Liver (tissue), 9 donors: ENCODE results near the gene RHOG. TPM values are rescaled to one million over a fixed set of nuclear protein-coding genes. Genes with fewer than 3 reads are reported as not detected.

Experiments
- DNase-seq: peaks from one replicate; pipeline ENCODE4 v3.0.0-alpha.2; 2017; ENCODE audit warnings: low spot score
- H3K27ac ChIP-seq, 2 donors: one replicate each; pipeline ENCODE4 v1.7.0; 2013; ENCODE audit warnings: inconsistent platforms in 2 of 2, low read length in 2 of 2, control low read depth in 1 of 2, low read depth in 1 of 2, mild to moderate bottlenecking in 1 of 2
- H3K27me3 ChIP-seq, 4 donors: one replicate each; pipeline versions ENCODE4 v1.6.1 to v1.7.0; 2013; ENCODE audit warnings: low read length in 3 of 4, inconsistent platforms in 1 of 4, mild to moderate bottlenecking in 1 of 4, moderate library complexity in 1 of 4; ENCODE audit not compliant: control insufficient read depth in 4 of 4, insufficient read depth in 4 of 4
- H3K36me3 ChIP-seq, 4 donors: one replicate each; pipeline versions ENCODE4 v1.6.1 to v1.7.0; 2013; ENCODE audit warnings: low read length in 3 of 4, mild to moderate bottlenecking in 3 of 4, low read depth in 1 of 4, moderate library complexity in 1 of 4; ENCODE audit not compliant: control insufficient read depth in 4 of 4, insufficient read depth in 3 of 4
- H3K4me1 ChIP-seq, 4 donors: one replicate each; pipeline versions ENCODE4 v1.6.1 to v1.7.0; 2013; ENCODE audit warnings: low read length in 3 of 4, mild to moderate bottlenecking in 3 of 4, moderate library complexity in 1 of 4; ENCODE audit not compliant: control insufficient read depth in 4 of 4, insufficient read depth in 4 of 4
- H3K4me3 ChIP-seq, 3 donors: one replicate each; pipeline versions ENCODE4 v1.6.1 to v1.7.0; 2013; ENCODE audit warnings: low read length in 3 of 3, control low read depth in 1 of 3, low read depth in 1 of 3, mild to moderate bottlenecking in 1 of 3
- H3K9ac ChIP-seq, 2 donors: one replicate each; pipeline ENCODE4 v1.7.0; 2013; ENCODE audit warnings: low read length in 2 of 2, mild to moderate bottlenecking in 2 of 2, moderate library complexity in 2 of 2, control low read depth in 1 of 2, low read depth in 1 of 2
- H3K9me3 ChIP-seq, 4 donors: one replicate each; pipeline versions ENCODE4 v1.6.1 to v1.7.0; 2013; ENCODE audit warnings: low read length in 3 of 4; ENCODE audit not compliant: control insufficient read depth in 4 of 4
- CTCF ChIP-seq: fragments of 150-350 bp; IDR thresholded peaks from 2 replicates; pipeline ENCODE4 v1.5.1; 2017; ENCODE audit warnings: improper control_type of control experiment, low read depth, low read length; ENCODE audit not compliant: missing input control
- EGR1 ChIP-seq, 2 donors: IDR thresholded peaks; 2 replicates each; pipeline ENCODE4 v1.6.1; 2016 to 2018; ENCODE audit warnings: antibody characterized with exemption in 2 of 2, low read depth in 2 of 2
- GABPA ChIP-seq, 2 donors: IDR thresholded peaks in 1 of 2; conservative IDR thresholded peaks in 1 of 2; 2 replicates each; pipeline ENCODE4 v1.6.1; 2016; ENCODE audit warnings: antibody characterized with exemption in 2 of 2, mild to moderate bottlenecking in 1 of 2, moderate library complexity in 1 of 2
- HNF4A ChIP-seq, 2 donors: conservative IDR thresholded peaks; 2 replicates each; pipeline ENCODE4 v1.6.1; 2016; ENCODE audit warnings: antibody characterized with exemption in 2 of 2, mild to moderate bottlenecking in 2 of 2
- JUND ChIP-seq, 2 donors: IDR thresholded peaks; 2 replicates each; pipeline ENCODE4 v1.6.1; 2016; ENCODE audit warnings: antibody characterized with exemption in 2 of 2
- MAX ChIP-seq: IDR thresholded peaks from 2 replicates; pipeline ENCODE4 v1.6.1; 2016; ENCODE audit warnings: antibody characterized with exemption
- NR2F2 ChIP-seq: IDR thresholded peaks from 2 replicates; pipeline ENCODE4 v1.6.1; 2016; ENCODE audit warnings: antibody characterized with exemption
- RAD21 ChIP-seq, 2 donors: IDR thresholded peaks; 2 replicates each; pipeline ENCODE4 v1.6.1; 2016; ENCODE audit warnings: antibody characterized with exemption in 2 of 2, mild to moderate bottlenecking in 2 of 2
- REST ChIP-seq: IDR thresholded peaks from 2 replicates; pipeline ENCODE4 v1.6.1; 2016; ENCODE audit warnings: antibody characterized with exemption, mild to moderate bottlenecking
- RXRA ChIP-seq, 2 donors: IDR thresholded peaks; 2 replicates each; pipeline ENCODE4 v1.6.1; 2017 to 2018; ENCODE audit warnings: antibody characterized with exemption in 2 of 2, mild to moderate bottlenecking in 1 of 2
- YY1 ChIP-seq: IDR thresholded peaks from 2 replicates; pipeline ENCODE4 v1.6.1; 2016; ENCODE audit warnings: antibody characterized with exemption, mild to moderate bottlenecking
- ZBTB33 ChIP-seq: IDR thresholded peaks from 2 replicates; pipeline ENCODE4 v1.6.1; 2016; ENCODE audit warnings: antibody characterized with exemption
- WGBS: extraction: QIAGEN DNeasy Blood & Tissue Kit; methylation state at CpG from one replicate; pipeline ENCODE4 v1.1.7; 2013; 5-methylcytosine and 5-hydroxymethylcytosine counted together
- polyA plus RNA-seq, 2 donors: library from polyadenylated mRNA; stranded (reverse) in 1 of 2; unstranded in 1 of 2; fragments of 200-250 nt in 1 of 2; fragments of >200 nt in 1 of 2; fragmentation: Nextera tagmentation in 1 of 2; extraction: Ambion mirVana in 1 of 2; gene quantifications; one replicate each; pipeline versions ENCODE4 v1.2.1 to v1.2.3, GENCODE V29; 2013 to 2015
- total RNA-seq, 2 donors: library from RNA; depleted of rRNA; stranded (reverse); fragments of >200 nt; gene quantifications; one replicate each; pipeline ENCODE4 v1.2.3, GENCODE V29; 2014
- donor health status: healthy.
- donor health status: healthy.
- donor health status: healthy.
- donor health status: healthy.
- donor health status: healthy.

RHOG gene
- total and polyA plus RNA-seq, 4 donors: 7.4 to 32.9 (median 17.8) TPM

- DNase-seq: no peak
- no peak overlapping the region for H3K27ac ChIP-seq
- no peak overlapping the region for H3K4me3 ChIP-seq
- no peaks in the 10 kb centered on the region for H3K27me3 ChIP-seq
- H3K36me3 ChIP-seq: no peaks in the 10 kb centered on the region
- H3K4me1 ChIP-seq: peaks cover 0 to 16% (median 6%) of the 10 kb centered on the region in 4 donors
- H3K9ac ChIP-seq: no peak overlapping the region
- no peak for TF ChIP-seq ZBTB33
- no peak for TF ChIP-seq GABPA (IDR thresholded peaks at IDR 0.05 in 1 of 2, conservative IDR thresholded peaks at IDR 0.05 in 1 of 2)
- TF ChIP-seq YY1: no peak
- TF ChIP-seq NR2F2: no peak
- no peaks in the 10 kb centered on the region for H3K9me3 ChIP-seq
- 92% methylated on average over 1 of the region's 1 CpG for WGBS
These were observed 4.5 kb upstream of the RHOG start for GRCh38 chr11:3845246-3845645.

- no peaks in the 10 kb centered on the region for H3K36me3 ChIP-seq
- TF ChIP-seq EGR1 (IDR thresholded peaks at IDR 0.05; ENCODE audit: low read depth in 2 of 2) (no peak), JUND (IDR thresholded peaks at IDR 0.05) (no peak)
- H3K4me3 ChIP-seq: no peak overlapping the region
- no peaks in the 10 kb centered on the region for H3K27me3 ChIP-seq
- no peaks in the 10 kb centered on the region for H3K9me3 ChIP-seq
- peaks cover 0 to 13% (median 6%) of the 10 kb centered on the region in 4 donors for H3K4me1 ChIP-seq
- DNase-seq: no peak
- no peak overlapping the region for H3K27ac ChIP-seq
- no peak overlapping the region for H3K9ac ChIP-seq
- 93% methylated on average over 3 of the region's 3 CpGs for WGBS
These were observed 2.6 kb upstream of the RHOG start for GRCh38 chr11:3843326-3843725.

- DNase-seq: peak; percentile 89
- peak overlapping the region in 1 of 2 donors; percentile 60 for H3K9ac ChIP-seq
- WGBS: 22% methylated on average over 44 of the region's 44 CpGs
- H3K4me1 ChIP-seq: peaks cover 0 to 12% (median 5%) of the 10 kb centered on the region in 4 donors
- no peaks in the 10 kb centered on the region for H3K9me3 ChIP-seq
- no peaks in the 10 kb centered on the region for H3K27me3 ChIP-seq
- peak overlapping the region; percentile 84 to 94 for H3K27ac ChIP-seq
- peak overlapping the region; percentile 23 to 89 (median 68) for H3K4me3 ChIP-seq
- H3K36me3 ChIP-seq: no peaks in the 10 kb centered on the region
- TF ChIP-seq MAX (peak; percentile 52), JUND (IDR thresholded peaks at IDR 0.05) (no peak), RAD21 (IDR thresholded peaks at IDR 0.05) (peak; percentile 68 to 76), ZBTB33 (no peak), HNF4A (conservative IDR thresholded peaks at IDR 0.05) (peak; percentile 21 to 36), REST (no peak), YY1 (peak; percentile 71), CTCF (peak; percentile 59), RXRA (IDR thresholded peaks at IDR 0.05) (peak in 1 of 2 donors; percentile 16)
These were observed 929 bp upstream of the RHOG start for GRCh38 chr11:3841426-3842350.
